GM19468 (cell line): ENCODE data around the gene PSMB2.

Experiments used
- ATAC-seq: cut with Tn5 transposase; IDR thresholded peaks from one replicate; pipeline ENCODE4 v1.9.1; 2021; ENCODE audit warnings: mild to moderate bottlenecking, moderate library complexity, moderate number of reproducible peaks; ENCODE audit not compliant: unreplicated experiment; ENCODE audit errors: extremely low read depth

PSMB2 gene

GRCh38 chr1:35574655-35575415, 66.5 kb downstream of the PSMB2 start:
- no peak for ATAC-seq

DNA sequence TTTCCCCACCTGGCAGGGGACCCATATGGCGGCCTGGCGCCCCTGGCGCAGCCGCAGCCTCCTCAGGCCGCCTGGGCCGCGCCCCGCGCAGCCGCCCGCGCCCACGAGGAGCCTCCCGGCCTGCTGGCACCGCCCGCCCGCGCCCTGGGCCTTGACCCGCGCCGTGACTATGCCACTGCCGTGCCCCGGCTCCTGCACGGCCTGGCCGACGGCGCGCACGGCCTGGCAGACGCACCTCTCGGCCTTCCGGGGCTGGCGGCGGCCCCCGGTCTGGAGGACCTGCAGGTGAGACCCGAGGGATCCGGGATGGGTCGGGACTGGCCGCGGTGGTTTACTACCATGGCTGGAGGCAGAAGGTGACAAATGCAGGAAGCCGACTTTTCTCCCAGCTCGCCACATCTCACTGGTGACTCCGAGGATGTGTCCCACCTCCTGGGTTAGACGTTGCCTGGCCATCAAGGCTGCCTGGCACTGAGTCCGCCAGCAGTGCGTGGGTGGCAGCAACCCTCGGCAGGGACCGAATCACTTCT, 67.1 kb downstream of the PSMB2 start:
- ATAC-seq: no peak

DNA sequence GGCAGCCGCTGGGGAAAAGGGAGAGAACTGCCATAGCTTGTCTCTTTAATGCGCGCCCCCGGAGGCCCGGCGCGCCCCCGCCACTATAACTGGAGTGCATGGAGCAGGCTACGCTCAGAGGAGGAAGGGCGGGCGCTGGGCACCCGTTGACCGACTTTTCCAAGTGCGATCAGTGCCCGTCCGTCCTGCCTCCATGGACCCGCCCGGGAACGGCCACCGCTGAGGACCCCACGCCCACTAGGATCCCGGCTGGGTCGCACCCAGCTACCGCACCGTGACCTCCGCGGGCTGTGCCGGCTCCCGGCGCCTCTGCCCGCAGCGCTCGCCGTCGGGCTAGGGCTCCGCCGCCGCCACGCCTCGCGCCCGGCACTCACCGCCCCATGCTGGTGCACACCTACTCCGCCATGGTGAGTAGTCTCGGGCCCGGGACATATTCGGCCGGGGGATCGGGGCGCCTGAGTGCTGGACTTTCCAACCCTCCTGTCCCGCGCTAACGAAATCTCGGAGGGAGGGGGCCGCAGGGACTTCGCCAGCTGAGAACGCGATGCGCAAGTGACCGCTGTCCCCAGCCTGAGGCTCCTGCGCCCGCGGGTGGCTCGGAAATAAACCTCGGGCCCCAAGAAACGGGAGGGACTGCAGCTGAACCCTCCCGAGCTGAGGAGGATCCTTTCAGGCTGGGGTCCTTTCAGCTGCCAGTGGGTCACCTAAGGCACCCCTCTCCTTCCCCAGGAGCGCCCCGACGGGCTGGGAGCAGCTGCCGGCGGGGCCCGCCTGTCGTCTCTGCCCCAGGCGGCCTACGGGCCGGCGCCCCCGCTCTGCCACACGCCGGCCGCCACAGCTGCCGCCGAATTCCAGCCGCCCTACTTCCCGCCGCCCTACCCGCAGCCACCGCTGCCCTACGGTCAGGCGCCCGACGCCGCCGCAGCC, 67.9 kb downstream of the PSMB2 start, which contains the start of gene TFAP2E:
Gene TFAP2E, plus strand, starts transcription at position 117 of the 927 bp plus-strand sequence. Its CDS starts 264 bp downstream, at position 381.
- ATAC-seq: no peak

- no peak for ATAC-seq
These were observed 69.0 kb downstream of the PSMB2 start for GRCh38 chr1:35572296-35572695.

GRCh38 chr1:35571263-35571662, 70.1 kb downstream of the PSMB2 start:
- no peak for ATAC-seq

DNA sequence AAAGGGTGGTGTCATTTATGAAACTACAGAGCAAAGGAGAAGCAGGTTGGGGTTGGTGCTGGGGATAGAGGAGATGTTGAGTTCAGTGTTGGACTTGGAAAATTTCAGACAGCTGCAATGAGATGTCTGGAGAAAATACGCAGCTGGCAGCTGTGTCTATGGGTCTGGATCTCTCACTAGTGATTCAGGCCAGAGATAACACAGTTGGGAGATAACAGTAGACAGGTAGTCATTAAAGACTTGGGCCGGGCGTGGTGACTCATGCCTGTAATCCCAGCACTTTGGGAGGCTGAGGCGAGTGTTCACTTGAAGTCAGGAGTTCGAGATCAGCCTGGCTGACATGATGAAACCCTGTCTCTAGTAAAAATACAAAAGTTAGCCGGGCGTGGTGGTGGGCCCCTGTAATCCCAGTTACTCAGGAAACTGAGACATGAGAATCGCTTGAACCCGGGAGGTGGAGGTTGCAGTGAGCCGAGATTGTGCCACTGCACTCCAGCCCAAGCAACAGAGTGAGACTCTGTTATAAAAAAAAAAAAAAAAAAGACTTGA, 70.7 kb downstream of the PSMB2 start:
- no peak for ATAC-seq

DNA sequence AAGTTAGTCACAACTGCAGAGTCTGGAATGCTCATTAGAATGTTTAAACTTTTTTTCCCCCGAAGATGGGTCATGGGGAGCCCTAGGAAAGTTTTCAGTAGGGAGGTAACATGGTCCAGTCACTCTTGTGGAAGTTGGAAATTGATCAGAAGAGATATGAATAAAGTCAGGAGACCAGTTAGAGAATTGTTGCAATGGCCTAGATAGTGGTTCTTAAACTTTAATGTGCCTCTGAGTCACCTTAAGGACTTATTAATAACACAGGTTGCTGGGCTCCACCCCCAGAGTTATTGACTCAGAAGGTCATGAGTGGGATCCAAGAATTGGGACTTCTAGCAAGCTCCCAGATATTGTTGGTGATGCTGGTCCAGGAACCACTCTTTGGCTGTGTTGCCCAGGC, 71.4 kb downstream of the PSMB2 start:
- no peak for ATAC-seq

DNA sequence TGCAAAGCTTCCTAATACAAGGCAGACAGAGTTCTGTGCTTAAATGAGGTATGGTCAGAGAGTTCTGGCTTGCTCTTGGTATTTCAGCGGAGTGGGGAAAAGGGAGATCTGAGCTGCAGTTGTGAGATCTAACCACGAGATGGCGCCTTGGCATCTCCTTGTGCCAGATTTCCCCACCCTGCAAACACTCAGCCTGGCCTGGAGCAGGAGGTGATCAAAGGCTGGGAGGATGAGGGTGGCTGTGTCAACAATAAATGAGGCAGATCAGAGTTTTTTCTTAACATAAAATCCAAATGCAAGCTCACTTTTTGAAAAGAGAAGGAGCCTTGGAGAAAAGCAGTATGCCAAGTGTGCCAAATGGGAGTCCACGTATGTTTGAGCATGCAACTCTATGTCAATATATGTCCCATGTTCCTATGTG, 72.3 kb downstream of the PSMB2 start:
- no peak for ATAC-seq

- ATAC-seq: no peak
These were observed 73.3 kb downstream of the PSMB2 start for GRCh38 chr1:35567947-35568558.

- no peak for ATAC-seq
These were observed 75.6 kb downstream of the PSMB2 start for GRCh38 chr1:35565742-35566133.

DNA sequence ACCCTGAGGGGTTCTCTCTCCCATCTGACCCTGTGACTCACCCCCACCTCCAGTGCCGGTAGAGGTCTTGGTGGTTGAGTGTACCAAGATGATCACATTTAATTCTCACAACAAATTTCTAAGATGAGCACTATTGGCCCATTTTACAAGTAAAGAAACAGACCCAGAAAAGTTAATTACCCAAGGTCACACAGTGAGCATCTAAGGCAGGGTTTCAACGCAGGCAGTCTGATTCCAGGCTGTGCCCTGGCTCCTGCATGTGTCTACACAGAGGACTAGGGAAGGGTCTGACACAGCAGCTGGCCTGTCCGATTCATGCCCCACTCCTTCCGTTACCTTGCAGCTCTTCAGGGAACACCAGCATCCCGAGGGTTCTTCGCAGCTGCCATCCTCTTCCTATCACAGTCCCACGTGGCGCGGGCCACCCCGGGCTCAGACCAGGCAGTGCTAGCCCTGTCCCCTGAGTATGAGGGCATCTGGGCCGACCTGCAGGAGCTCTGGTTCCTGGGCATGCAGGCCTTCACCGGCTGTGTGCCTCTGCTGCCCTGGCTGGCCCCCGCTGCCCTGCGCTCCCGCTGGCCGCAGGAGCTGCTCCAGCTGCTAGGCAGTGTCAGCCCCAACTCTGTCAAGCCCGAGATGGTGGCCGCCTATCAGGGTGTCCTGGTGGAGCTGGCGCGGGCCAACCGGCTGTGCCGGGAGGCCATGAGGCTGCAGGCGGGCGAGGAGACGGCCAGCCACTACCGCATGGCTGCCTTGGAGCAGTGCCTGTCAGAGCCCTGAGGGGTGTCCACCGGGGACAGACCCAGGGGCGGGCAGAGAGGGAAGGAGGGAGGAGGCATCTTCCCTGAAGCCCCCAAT, 76.2 kb downstream of the PSMB2 start:
- ATAC-seq: no peak

DNA sequence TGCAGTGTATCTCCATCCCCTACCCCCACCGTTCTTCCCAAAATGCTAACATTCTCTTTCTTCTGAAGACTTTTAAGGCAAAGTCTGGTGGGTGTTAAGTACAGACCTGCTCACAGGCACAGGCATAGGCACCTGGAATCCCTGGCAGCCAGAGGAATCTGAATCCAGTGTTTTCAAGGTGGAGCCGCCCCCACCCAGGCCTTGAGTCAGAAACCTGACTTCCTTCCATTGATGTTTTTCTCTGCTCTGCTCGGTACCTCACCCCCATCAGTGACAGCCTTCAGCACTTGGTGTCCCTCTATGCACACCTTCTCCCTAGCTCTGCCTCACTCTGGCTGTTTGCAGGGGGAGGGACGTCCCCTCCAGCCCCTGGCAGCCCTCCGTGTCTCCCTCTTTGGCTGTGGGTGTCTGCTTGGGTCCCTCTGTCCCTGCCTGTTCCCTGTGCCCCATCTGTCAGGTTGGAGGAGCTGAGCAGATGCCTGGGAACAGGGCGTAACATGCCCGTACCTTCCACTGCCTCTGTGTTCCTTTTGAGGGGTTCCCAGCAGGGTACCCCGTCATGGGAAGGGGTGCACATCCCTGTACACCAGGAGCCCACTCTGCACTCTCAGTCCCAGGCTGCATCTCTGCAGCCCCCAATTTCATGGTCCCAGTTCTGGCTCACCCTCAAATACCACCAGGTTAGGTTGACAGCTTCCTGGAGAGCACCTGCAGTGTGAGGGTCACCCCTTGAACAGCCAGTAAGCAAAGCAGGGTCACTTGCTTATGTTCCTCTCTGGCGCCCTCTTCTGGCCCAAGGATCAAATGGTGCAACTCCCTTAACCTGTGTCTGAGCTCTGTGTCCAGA, 77.1 kb downstream of the PSMB2 start:
- ATAC-seq: no peak

- ATAC-seq: no peak
These were observed 78.2 kb downstream of the PSMB2 start for GRCh38 chr1:35563166-35563565.

DNA sequence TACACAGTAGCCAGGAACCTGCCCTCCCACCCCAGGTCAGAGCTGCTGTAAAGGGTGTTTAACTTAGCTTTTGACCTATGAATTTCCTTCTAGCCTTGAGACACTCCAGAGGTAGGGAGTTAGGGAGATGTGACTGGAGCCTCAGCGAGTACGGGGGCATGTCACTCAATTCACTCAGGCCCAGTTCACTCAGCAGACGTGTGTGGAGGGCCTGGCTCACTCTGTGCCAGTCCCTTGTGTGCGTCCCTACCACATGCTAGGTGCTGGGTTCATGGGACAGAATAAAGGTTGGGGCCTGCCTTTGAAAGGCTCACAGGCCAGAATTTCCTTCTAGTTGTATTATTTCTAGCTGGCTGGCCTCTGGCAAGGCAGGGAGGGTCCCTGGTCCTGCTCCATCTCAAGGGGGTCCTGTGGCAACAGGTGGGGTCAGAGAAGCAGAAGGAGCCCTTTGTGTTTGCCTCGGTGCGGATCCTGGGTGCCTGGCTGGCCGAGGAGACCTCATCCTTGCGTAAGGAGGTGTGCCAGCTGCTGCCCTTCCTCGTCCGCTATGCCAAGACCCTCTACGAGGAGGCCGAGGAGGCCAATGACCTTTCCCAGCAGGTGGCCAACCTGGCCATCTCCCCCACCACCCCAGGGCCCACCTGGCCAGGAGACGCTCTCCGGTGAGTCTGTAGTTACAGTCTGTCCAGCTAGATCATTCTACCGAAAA, 79.2 kb downstream of the PSMB2 start:
- no peak for ATAC-seq

DNA sequence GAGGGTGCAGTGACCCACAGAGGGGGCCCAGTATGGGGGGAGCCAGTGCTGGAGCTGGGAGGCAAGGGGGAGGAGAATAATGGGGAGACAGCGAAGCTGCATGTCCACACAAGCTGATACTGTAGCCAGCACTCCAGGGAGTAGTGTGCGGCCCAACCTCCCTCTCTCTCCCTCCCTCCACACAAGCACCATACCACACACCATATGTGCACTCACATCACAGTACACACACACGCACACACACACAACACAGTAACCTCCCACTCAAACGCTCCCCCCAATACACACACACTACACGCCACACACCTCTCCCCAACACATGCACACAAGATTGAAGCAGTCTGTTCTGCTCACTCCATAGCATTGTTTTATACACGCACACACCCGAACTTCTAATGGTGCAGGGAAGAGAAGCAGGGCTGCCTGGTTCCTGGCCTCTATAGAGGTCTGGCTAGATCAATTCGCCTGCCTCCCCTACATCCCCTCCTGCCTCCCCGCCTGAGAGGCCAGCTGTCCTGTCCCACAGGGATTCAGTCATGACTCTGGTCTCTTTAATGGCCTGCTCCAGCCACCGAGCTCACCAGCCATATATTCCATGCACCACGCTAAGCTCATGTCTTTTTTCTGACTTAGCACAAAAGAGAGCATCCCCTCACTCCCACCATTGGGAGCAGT, 79.9 kb downstream of the PSMB2 start:
- ATAC-seq: no peak

DNA sequence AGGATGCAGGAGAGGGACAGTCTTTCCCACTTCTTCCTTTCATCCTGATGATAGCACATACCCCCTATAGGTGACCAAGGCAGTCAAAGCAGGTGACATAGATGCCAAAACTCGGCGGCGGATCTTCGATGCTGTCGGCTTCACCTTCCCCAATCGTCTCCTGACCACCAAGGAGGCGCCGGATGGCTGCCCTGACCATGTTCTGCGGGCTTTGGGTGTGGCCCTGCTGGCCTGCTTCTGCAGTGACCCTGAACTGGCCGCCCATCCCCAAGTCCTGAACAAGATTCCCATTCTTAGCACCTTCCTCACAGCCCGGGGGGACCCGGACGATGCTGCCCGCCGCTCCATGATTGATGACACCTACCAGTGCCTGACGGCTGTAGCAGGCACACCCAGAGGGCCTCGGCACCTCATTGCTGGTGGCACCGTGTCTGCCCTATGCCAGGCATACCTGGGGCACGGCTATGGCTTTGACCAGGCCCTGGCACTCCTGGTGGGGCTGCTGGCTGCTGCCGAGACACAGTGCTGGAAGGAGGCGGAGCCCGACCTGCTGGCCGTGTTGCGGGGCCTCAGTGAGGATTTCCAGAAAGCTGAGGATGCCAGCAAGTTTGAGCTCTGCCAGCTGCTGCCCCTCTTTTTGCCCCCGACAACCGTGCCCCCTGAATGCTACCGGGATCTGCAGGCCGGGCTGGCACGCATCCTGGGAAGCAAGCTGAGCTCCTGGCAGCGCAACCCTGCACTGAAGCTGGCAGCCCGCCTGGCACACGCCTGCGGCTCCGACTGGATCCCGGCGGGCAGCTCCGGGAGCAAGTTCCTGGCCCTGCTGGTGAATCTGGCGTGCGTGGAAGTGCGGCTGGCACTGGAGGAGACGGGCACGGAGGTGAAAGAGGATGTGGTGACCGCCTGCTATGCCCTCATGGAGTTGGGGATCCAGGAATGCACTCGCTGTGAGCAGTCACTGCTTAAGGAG, 80.8 kb downstream of the PSMB2 start:
- ATAC-seq: no peak
